ENCODE results near the gene CNOT11. TPM values are rescaled to one million over a fixed set of nuclear protein-coding genes. Genes with fewer than 3 reads are reported as not detected.
"Not testable (repeated sequence)": the region's sequence is repeated elsewhere in the genome, so short reads cannot be mapped to it uniquely, and the experiment has no call there.

Gene CNOT11
- total RNA-seq, 1 donor from 2014 or later = 30.6 TPM

GRCh38 chr2:101307950-101308431, 55.3 kb downstream of the CNOT11 start:
- Histone ChIP-seq H3K27me3 (no peaks in the 10 kb centered on the region), H3K27ac (peak overlapping the region; percentile 95), H3K9me3 (no peaks in the 10 kb centered on the region), H3K36me3 (no peaks in the 10 kb centered on the region), H3K4me3 (peak overlapping the region; percentile 95), H3K4me1 (peaks cover 21% of the 10 kb centered on the region)
- TF ChIP-seq CTCF (IDR thresholded peaks at IDR 0.05) = no peak
- intact Hi-C loops (cut with DNase I) = no loop called here
- no peak for ATAC-seq
- no peak for DNase-seq

GRCh38 chr2:101308432-101309210, 55.9 kb downstream of the CNOT11 start, which contains the start of gene RNF149:
RNF149 (minus strand) TSS chr2:101308701; CDS start chr2:101308588, 113 bp downstream.
- Histone ChIP-seq H3K4me1 (peaks cover 21% of the 10 kb centered on the region), H3K4me3 (peak within 1 kb of the TSS; percentile 95), H3K36me3 (no peaks in the 10 kb centered on the region), H3K9me3 (no peaks in the 10 kb centered on the region), H3K27me3 (no peaks in the 10 kb centered on the region), H3K27ac (peak within 1 kb of the TSS; percentile 95)
- TF ChIP-seq CTCF (IDR thresholded peaks at IDR 0.05) = no peak
- DNase-seq = peak; percentile 98
- intact Hi-C loops (cut with DNase I) = no loop called here
- ATAC-seq = peak; percentile 94

- intact Hi-C loops (cut with DNase I) = no loop called here
- H3K27ac ChIP-seq = peak overlapping the region; percentile 95
Measured at GRCh38 chr2:101310090-101310833, 57.6 kb downstream of the CNOT11 start.

GRCh38 chr2:101310834-101311695, 58.4 kb downstream of the CNOT11 start:
- H3K4me3 ChIP-seq = no peak overlapping the region
- intact Hi-C loops (cut with DNase I) = no loop called here
- H3K4me1 ChIP-seq = peaks cover 8% of the 10 kb centered on the region
- H3K27ac ChIP-seq = no peak overlapping the region
- no peaks in the 10 kb centered on the region for H3K36me3 ChIP-seq
- DNase-seq (no peak), ATAC-seq (no peak)
- H3K27me3 ChIP-seq = no peaks in the 10 kb centered on the region
- no peak for TF ChIP-seq CTCF (IDR thresholded peaks at IDR 0.05)
- no peaks in the 10 kb centered on the region for H3K9me3 ChIP-seq

More at GRCh38 chr2:101310090-101310833, 57.6 kb downstream of the CNOT11 start:
- ATAC-seq = no peak
- Histone ChIP-seq H3K27me3 (no peaks in the 10 kb centered on the region), H3K4me1 (peaks cover 16% of the 10 kb centered on the region), H3K36me3 (no peaks in the 10 kb centered on the region), H3K9me3 (no peaks in the 10 kb centered on the region), H3K4me3 (no peak overlapping the region)
- no peak for DNase-seq
- no peak for TF ChIP-seq CTCF (IDR thresholded peaks at IDR 0.05)

GRCh38 chr2:101311696-101312017, 59.0 kb downstream of the CNOT11 start:
- ATAC-seq = no peak
- intact Hi-C loops (cut with DNase I) = no loop called here
- DNase-seq = no peak
- Histone ChIP-seq H3K36me3 (no peaks in the 10 kb centered on the region), H3K27me3 (no peaks in the 10 kb centered on the region), H3K9me3 (no peaks in the 10 kb centered on the region), H3K27ac (no peak overlapping the region), H3K4me1 (peaks cover 6% of the 10 kb centered on the region), H3K4me3 (no peak overlapping the region)
- no peak for TF ChIP-seq CTCF (IDR thresholded peaks at IDR 0.05)

- H3K4me3 ChIP-seq; H3K27ac ChIP-seq; ATAC-seq; intact Hi-C loops (cut with DNase I); H3K27me3 ChIP-seq; H3K4me1 ChIP-seq; H3K9me3 ChIP-seq; H3K36me3 ChIP-seq; DNase-seq: not testable (repeated sequence)
Measured at GRCh38 chr2:101316568-101316967, 63.9 kb downstream of the CNOT11 start.

Data from upper lobe of right lung (tissue), 1 donor.